Neuronal stem cell (in vitro differentiated cells): ENCODE data around the gene COX10.

ENCODE experiments used
- DNase-seq: peaks from one replicate; pipeline ENCODE4 v3.0.0-alpha.2; 2013; ENCODE audit warnings: low spot score
- H2AFZ ChIP-seq: one replicate; pipeline ENCODE4 v1.6.1; 2013; ENCODE audit warnings: mild to moderate bottlenecking, low read length, inconsistent platforms
- H2AK5ac ChIP-seq: 2 replicates; pipeline ENCODE4 v1.6.1; 2013; ENCODE audit warnings: low read depth, mild to moderate bottlenecking, inconsistent platforms, low read length, moderate library complexity, mixed read lengths
- H2BK120ac ChIP-seq: 2 replicates; pipeline ENCODE4 v1.6.1; 2013; ENCODE audit warnings: low read depth, mild to moderate bottlenecking, inconsistent platforms, low read length, moderate library complexity, mixed read lengths
- H2BK12ac ChIP-seq: one replicate; pipeline ENCODE4 v1.6.1; 2013; ENCODE audit warnings: low read length, inconsistent platforms
- H2BK15ac ChIP-seq: 2 replicates; pipeline ENCODE4 v1.6.1; 2013; ENCODE audit warnings: mild to moderate bottlenecking, low read length, inconsistent platforms, mixed read lengths
- H2BK5ac ChIP-seq: one replicate; pipeline ENCODE4 v1.6.1; 2013; ENCODE audit warnings: inconsistent platforms, mild to moderate bottlenecking, low read length, moderate library complexity
- H3K14ac ChIP-seq: one replicate; pipeline ENCODE4 v1.6.1; 2013; ENCODE audit warnings: low read length, inconsistent platforms
- H3K18ac ChIP-seq: 2 replicates; pipeline ENCODE4 v1.6.1; 2013; ENCODE audit warnings: low read length, inconsistent platforms
- H3K23ac ChIP-seq: 2 replicates; pipeline ENCODE4 v1.6.1; 2013; ENCODE audit warnings: low read depth, mild to moderate bottlenecking, mixed read lengths, low read length, inconsistent platforms; ENCODE audit not compliant: poor library complexity
- H3K27ac ChIP-seq: replicated peaks from 3 replicates; pipeline ENCODE4 v1.5.1; 2013; ENCODE audit warnings: low read length, inconsistent platforms
- H3K27me3 ChIP-seq, 3 experiments: 2 replicates each; pipeline ENCODE4 v1.6.1; 2013; ENCODE audit warnings: low read length in 3 of 3, mild to moderate bottlenecking in 2 of 3, inconsistent platforms in 1 of 3, low read depth in 1 of 3, mixed read lengths in 1 of 3, moderate library complexity in 1 of 3; ENCODE audit not compliant: control insufficient read depth in 3 of 3, insufficient read depth in 3 of 3
- H3K36me3 ChIP-seq, 2 donors: replicated peaks in 1 of 2; 2 replicates each; pipeline ENCODE4 v1.6.1; 2013; ENCODE audit warnings: low read length in 2 of 2; ENCODE audit not compliant: control insufficient read depth in 2 of 2, insufficient read depth in 2 of 2
- H3K4ac ChIP-seq: 2 replicates; pipeline ENCODE4 v1.6.1; 2013; ENCODE audit warnings: inconsistent platforms, mild to moderate bottlenecking, low read length, moderate library complexity
- H3K4me1 ChIP-seq, 2 donors: 1 replicate in 1 of 2; 2 replicates in 1 of 2; pipeline ENCODE4 v1.6.1; 2013; ENCODE audit warnings: low read length in 2 of 2, low read depth in 1 of 2; ENCODE audit not compliant: control insufficient read depth in 2 of 2, insufficient read depth in 1 of 2
- H3K4me2 ChIP-seq: one replicate; pipeline ENCODE4 v1.6.1; 2013; ENCODE audit warnings: mild to moderate bottlenecking, low read length, inconsistent platforms; ENCODE audit not compliant: insufficient read depth, poor library complexity, severe bottlenecking
- H3K4me3 ChIP-seq, 2 donors: 2 replicates each; pipeline ENCODE4 v1.5.1; 2013; ENCODE audit warnings: low read length in 2 of 2, mild to moderate bottlenecking in 2 of 2, inconsistent platforms in 1 of 2, moderate library complexity in 1 of 2
- H3K79me1 ChIP-seq: one replicate; pipeline ENCODE4 v1.6.1; 2013; ENCODE audit warnings: low read depth, mild to moderate bottlenecking, inconsistent platforms, low read length, moderate library complexity
- H3K9ac ChIP-seq: one replicate; pipeline ENCODE4 v1.6.1; 2013; ENCODE audit warnings: mild to moderate bottlenecking, low read depth, low read length, inconsistent platforms; ENCODE audit not compliant: poor library complexity
- H3K9me3 ChIP-seq, 2 donors: replicated peaks in 1 of 2; 2 replicates each; pipeline versions ENCODE3 to v1.6.1; 2013; ENCODE audit warnings: low read length in 2 of 2, mild to moderate bottlenecking in 2 of 2, inconsistent platforms in 1 of 2, low read depth in 1 of 2, mixed read lengths in 1 of 2, moderate library complexity in 1 of 2; ENCODE audit not compliant: control insufficient read depth in 2 of 2, insufficient read depth in 1 of 2
- H4K8ac ChIP-seq: one replicate; pipeline ENCODE4 v1.6.1; 2013; ENCODE audit warnings: low read depth, mild to moderate bottlenecking, inconsistent platforms, low read length, moderate library complexity
- H4K91ac ChIP-seq: one replicate; pipeline ENCODE4 v1.6.1; 2013; ENCODE audit warnings: low read length, low read depth, mild to moderate bottlenecking, inconsistent platforms; ENCODE audit not compliant: poor library complexity
- WGBS, 2 donors: extraction: QIAGEN DNeasy Blood & Tissue Kit; methylation state at CpG; one replicate each; pipeline ENCODE4 v1.1.7; 2013; ENCODE audit warnings: missing lambda C conversion rate in 2 of 2, mixed read lengths in 1 of 2; ENCODE audit not compliant: insufficient read length in 2 of 2, insufficient replicate concordance in 1 of 2; ENCODE audit errors: extremely low coverage in 2 of 2; 5-methylcytosine and 5-hydroxymethylcytosine counted together

COX10 gene

GRCh38 chr17:14201988-14202380, 132.7 kb downstream of the COX10 start:
- no peak overlapping the region for H2BK15ac ChIP-seq
- H3K23ac ChIP-seq: no peak overlapping the region
- H3K4me1 ChIP-seq: peaks cover 2 to 5% of the 10 kb centered on the region in 2 donors
- no peak overlapping the region for H3K4ac ChIP-seq
- no peak overlapping the region for H2BK120ac ChIP-seq
- no peak overlapping the region for H3K27ac ChIP-seq
- no peak overlapping the region for H2BK5ac ChIP-seq
- no peak overlapping the region for H2AK5ac ChIP-seq
- H3K14ac ChIP-seq: no peak overlapping the region
- no peak overlapping the region for H3K4me3 ChIP-seq
- no peak overlapping the region for H2BK12ac ChIP-seq
- H4K8ac ChIP-seq: no peak overlapping the region
- peaks cover 2 to 9% of the 10 kb centered on the region in 2 donors for H3K36me3 ChIP-seq
- no peak overlapping the region for H3K9ac ChIP-seq
- no peaks in the 10 kb centered on the region for H3K27me3 ChIP-seq
- no peak overlapping the region for H3K18ac ChIP-seq
- no peak for DNase-seq
- no peak overlapping the region for H3K4me2 ChIP-seq
- no peaks in the 10 kb centered on the region for H3K9me3 ChIP-seq
- H3K79me1 ChIP-seq: no peaks in the 10 kb centered on the region
- H2AFZ ChIP-seq: no peak overlapping the region
- WGBS, 2 donors: no CpG with 5 or more reads among the region's 4 CpGs
- H4K91ac ChIP-seq: no peak overlapping the region

DNA sequence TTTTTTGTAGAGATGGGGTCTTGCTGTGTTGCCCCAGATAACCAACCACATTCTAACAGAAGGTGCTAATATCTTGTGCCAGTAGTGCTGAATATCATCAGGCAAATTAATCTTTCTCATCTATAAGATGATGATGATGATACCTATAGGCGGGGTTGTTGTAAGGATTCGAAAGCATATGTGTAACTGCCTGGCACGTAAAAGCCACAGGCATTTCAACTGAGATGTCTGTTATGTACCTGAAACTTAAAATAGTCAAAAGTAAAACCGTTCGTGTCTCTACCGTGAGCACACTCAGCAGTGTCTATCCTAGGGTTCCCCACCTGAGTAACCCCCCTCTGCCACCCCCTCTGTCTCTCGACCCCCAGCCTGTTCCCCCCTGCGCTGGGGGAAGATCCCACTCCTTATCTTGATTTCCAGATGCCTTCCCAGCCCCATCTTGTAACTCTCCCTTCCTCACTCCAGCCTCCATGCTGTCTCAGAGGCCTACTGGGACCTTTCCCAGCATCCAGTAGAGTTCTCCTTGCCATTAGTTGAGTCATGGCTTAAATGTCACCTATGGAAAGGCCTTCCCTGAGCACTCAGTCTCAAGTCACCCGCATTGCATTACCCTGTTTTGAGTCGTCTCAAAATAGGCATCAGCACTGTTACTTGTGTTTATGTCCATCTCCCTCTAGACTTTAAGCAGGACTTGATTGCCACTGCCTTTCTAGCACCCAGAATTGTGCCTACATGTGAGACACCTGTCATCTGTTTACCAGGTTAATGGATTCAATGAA, 133.3 kb downstream of the COX10 start:
- H3K79me1 ChIP-seq: no peaks in the 10 kb centered on the region
- no peak overlapping the region for H3K18ac ChIP-seq
- H3K9me3 ChIP-seq: no peaks in the 10 kb centered on the region
- no peak overlapping the region for H3K14ac ChIP-seq
- no peak overlapping the region for H4K8ac ChIP-seq
- H3K9ac ChIP-seq: no peak overlapping the region
- DNase-seq: no peak
- no CpG with 5 or more reads among the region's 10 CpGs for WGBS, 2 donors
- H3K27me3 ChIP-seq: no peaks in the 10 kb centered on the region
- H2AFZ ChIP-seq: no peak overlapping the region
- no peak overlapping the region for H3K4ac ChIP-seq
- peaks cover 2 to 11% of the 10 kb centered on the region in 2 donors for H3K36me3 ChIP-seq
- no peak overlapping the region for H3K27ac ChIP-seq
- no peak overlapping the region for H2BK15ac ChIP-seq
- H3K23ac ChIP-seq: no peak overlapping the region
- no peak overlapping the region for H2BK120ac ChIP-seq
- no peak overlapping the region for H2AK5ac ChIP-seq
- H3K4me2 ChIP-seq: no peak overlapping the region
- no peak overlapping the region for H3K4me3 ChIP-seq
- H2BK12ac ChIP-seq: no peak overlapping the region
- H3K4me1 ChIP-seq: peaks cover 2 to 5% of the 10 kb centered on the region in 2 donors
- no peak overlapping the region for H4K91ac ChIP-seq
- H2BK5ac ChIP-seq: no peak overlapping the region

GRCh38 chr17:14203388-14203787, 134.1 kb downstream of the COX10 start:
- no peak overlapping the region for H2BK5ac ChIP-seq
- WGBS, 2 donors: no CpG with 5 or more reads among the region's 3 CpGs
- H3K23ac ChIP-seq: no peak overlapping the region
- no peaks in the 10 kb centered on the region for H3K79me1 ChIP-seq
- H2BK120ac ChIP-seq: no peak overlapping the region
- H3K9me3 ChIP-seq: no peaks in the 10 kb centered on the region
- H2AFZ ChIP-seq: no peak overlapping the region
- no peak overlapping the region for H4K91ac ChIP-seq
- DNase-seq: no peak
- H3K9ac ChIP-seq: no peak overlapping the region
- peaks cover 2 to 15% of the 10 kb centered on the region in 2 donors for H3K36me3 ChIP-seq
- no peak overlapping the region for H3K14ac ChIP-seq
- no peak overlapping the region for H3K18ac ChIP-seq
- H3K4me1 ChIP-seq: peaks cover 2 to 5% of the 10 kb centered on the region in 2 donors
- H3K4me2 ChIP-seq: no peak overlapping the region
- H4K8ac ChIP-seq: no peak overlapping the region
- H2AK5ac ChIP-seq: no peak overlapping the region
- H3K27ac ChIP-seq: no peak overlapping the region
- H3K4ac ChIP-seq: no peak overlapping the region
- no peak overlapping the region for H2BK15ac ChIP-seq
- H3K4me3 ChIP-seq: no peak overlapping the region
- no peaks in the 10 kb centered on the region for H3K27me3 ChIP-seq
- no peak overlapping the region for H2BK12ac ChIP-seq

DNA sequence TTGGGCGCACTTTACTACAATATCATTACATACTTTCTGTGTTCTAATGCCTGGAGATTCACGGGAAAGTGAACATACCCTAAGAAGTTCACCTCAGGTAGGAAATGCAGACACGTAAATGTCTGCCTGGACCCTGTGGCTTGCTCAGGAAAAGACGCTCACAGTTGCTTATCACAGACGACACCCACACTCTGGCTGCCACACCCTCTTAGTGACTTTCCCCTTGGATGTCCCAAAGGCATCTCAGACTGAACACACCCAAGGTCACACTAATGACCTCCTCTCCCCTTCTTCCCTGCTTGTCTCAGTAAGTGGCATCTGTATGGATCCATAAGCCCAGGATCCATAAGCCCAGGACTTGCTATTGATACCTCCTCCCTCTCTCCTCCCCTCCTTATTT, 134.8 kb downstream of the COX10 start:
- Histone ChIP-seq H3K27me3 (no peaks in the 10 kb centered on the region), H4K91ac (no peak overlapping the region), H3K18ac (no peak overlapping the region), H2BK120ac (no peak overlapping the region), H3K23ac (no peak overlapping the region), H3K4ac (no peak overlapping the region), H3K4me2 (no peak overlapping the region), H3K79me1 (no peaks in the 10 kb centered on the region), H2AK5ac (no peak overlapping the region), H3K4me3 (no peak overlapping the region), H3K36me3 (peaks cover 2 to 17% of the 10 kb centered on the region in 2 donors), H3K9ac (no peak overlapping the region), H2BK5ac (no peak overlapping the region), H2BK15ac (no peak overlapping the region), H3K9me3 (no peaks in the 10 kb centered on the region), H3K14ac (no peak overlapping the region), H4K8ac (no peak overlapping the region), H2BK12ac (no peak overlapping the region), H3K27ac (no peak overlapping the region), H3K4me1 (peaks cover 2 to 5% of the 10 kb centered on the region in 2 donors), H2AFZ (no peak overlapping the region)
- WGBS, 2 donors: no CpG with 5 or more reads among the region's 5 CpGs
- no peak for DNase-seq
